WTC11 (cell line): ENCODE measurements around the gene CTNNA1. TPM values are rescaled to one million over a fixed set of nuclear protein-coding genes. Genes with fewer than 3 reads are reported as not detected.
A peak's percentile ranks its signal among the peaks of the same experiment; 100 is the strongest.

Source experiments
- ATAC-seq: fragments of 200-7000 bp; cut with Tn5 transposase; 2 replicates; pipeline ENCODE4 v1.10.0; 2021; ENCODE audit warnings: mild to moderate bottlenecking, moderate library complexity
- CTCF ChIA-PET: fragments of 300-600 bp; sonication (Branson Sonifier 250); formaldehyde crosslinking; loops from one replicate; lab custom pipeline; 2021; ENCODE audit warnings: antibody characterized with exemption; lab: Charles Lee
- POLR2A ChIA-PET: fragments of 350-600 bp; sonication (Branson Sonifier 250); formaldehyde crosslinking; loops from one replicate; lab custom pipeline; 2021; ENCODE audit warnings: antibody characterized with exemption; lab: Charles Lee
- DNase-seq: peaks from one replicate; pipeline ENCODE4 v3.0.0; 2021; ENCODE audit warnings: low spot score
- H3K27ac Mint-ChIP-seq: 2 replicates; pipeline ENCODE4 v1.8.0; 2021; ENCODE audit warnings: mixed read lengths
- H3K27me3 Mint-ChIP-seq: 2 replicates; pipeline ENCODE4 v1.8.0; 2021; ENCODE audit warnings: low read depth, mild to moderate bottlenecking, moderate library complexity, mixed read lengths
- H3K36me3 Mint-ChIP-seq: 2 replicates; pipeline ENCODE4 v1.8.0; 2021; ENCODE audit warnings: mixed read lengths
- H3K4me1 Mint-ChIP-seq: 2 replicates; pipeline ENCODE4 v1.8.0; 2022; ENCODE audit warnings: mixed read lengths
- H3K4me3 Mint-ChIP-seq: 2 replicates; pipeline ENCODE4 v1.8.0; 2021; ENCODE audit warnings: mild to moderate bottlenecking, moderate library complexity, mixed read lengths
- H3K9me3 Mint-ChIP-seq: 2 replicates; pipeline ENCODE4 v1.8.0; 2021; ENCODE audit warnings: mixed read lengths
- AFF4 ChIP-seq: sonication (generic); formaldehyde crosslinking; IDR thresholded peaks from 2 replicates; pipeline ENCODE4 v1.8.1; 2023; ENCODE audit warnings: mild to moderate bottlenecking, missing genetic modification reagents, borderline replicate concordance
- ATF2 ChIP-seq: sonication (generic); formaldehyde crosslinking; IDR thresholded peaks from 2 replicates; pipeline ENCODE4 v1.8.1; 2022; ENCODE audit warnings: low read depth, missing genetic modification reagents, borderline replicate concordance
- ATF6 ChIP-seq: sonication (generic); formaldehyde crosslinking; IDR thresholded peaks from 2 replicates; pipeline ENCODE4 v1.8.1; 2023; ENCODE audit warnings: mild to moderate bottlenecking, missing genetic modification reagents
- CDX4 ChIP-seq: fragments of 250-450 bp; sonication (Bioruptor Pico); IDR thresholded peaks from 2 replicates; pipeline ENCODE4 v1.9.0; 2021; ENCODE audit warnings: moderate library complexity, mild to moderate bottlenecking, inconsistent platforms, borderline replicate concordance
- CREM ChIP-seq: sonication (generic); formaldehyde crosslinking; IDR thresholded peaks from 2 replicates; pipeline ENCODE4 v1.8.1; 2022; ENCODE audit warnings: mild to moderate bottlenecking, missing genetic modification reagents, moderate library complexity
- CTCF ChIP-seq: fragments of 200-600 bp; IDR thresholded peaks from 2 replicates; pipeline ENCODE4 v1.8.0; 2022; ENCODE audit warnings: antibody characterized with exemption
- EMX1 ChIP-seq: fragments of 250-450 bp; sonication (Bioruptor Pico); IDR thresholded peaks from 2 replicates; pipeline ENCODE4 v1.8.0; 2021; ENCODE audit warnings: mild to moderate bottlenecking
- GTF2I ChIP-seq: fragments of 250-450 bp; sonication (Bioruptor Pico); conservative IDR thresholded peaks from 2 replicates; pipeline ENCODE4 v1.4.0; 2021; ENCODE audit warnings: mild to moderate bottlenecking
- IRF2 ChIP-seq: sonication (generic); formaldehyde crosslinking; IDR thresholded peaks from 2 replicates; pipeline ENCODE4 v1.8.0; 2022; ENCODE audit warnings: low read depth, missing genetic modification reagents, borderline replicate concordance
- KAT7 ChIP-seq: sonication (generic); formaldehyde crosslinking; IDR thresholded peaks from 2 replicates; pipeline ENCODE4 v1.8.1; 2023; ENCODE audit warnings: missing genetic modification reagents, mild to moderate bottlenecking, borderline replicate concordance
- MAX ChIP-seq: sonication (generic); formaldehyde crosslinking; IDR thresholded peaks from 2 replicates; pipeline ENCODE4 v1.8.0; 2022; ENCODE audit warnings: mild to moderate bottlenecking, missing genetic modification reagents
- MXD4 ChIP-seq: fragments of 250-450 bp; sonication (Bioruptor Pico); IDR thresholded peaks from 2 replicates; pipeline ENCODE4 v1.8.0; 2021; ENCODE audit warnings: mild to moderate bottlenecking, moderate library complexity, borderline replicate concordance
- MYBL2 ChIP-seq: sonication (generic); formaldehyde crosslinking; IDR thresholded peaks from 2 replicates; pipeline ENCODE4 v1.8.1; 2023; ENCODE audit warnings: mild to moderate bottlenecking, moderate library complexity, missing genetic modification reagents
- NFE2L1 ChIP-seq: sonication (generic); formaldehyde crosslinking; IDR thresholded peaks from 2 replicates; pipeline ENCODE4 v1.8.1; 2023; ENCODE audit warnings: missing genetic modification reagents
- OVOL2 ChIP-seq: fragments of 250-450 bp; sonication (Bioruptor Pico); IDR thresholded peaks from 2 replicates; pipeline ENCODE4 v1.9.0; 2021; ENCODE audit warnings: mild to moderate bottlenecking, borderline replicate concordance
- PRRX2 ChIP-seq: fragments of 250-450 bp; sonication (Bioruptor Pico); IDR thresholded peaks from 2 replicates; pipeline ENCODE4 v1.8.0; 2021; ENCODE audit warnings: mild to moderate bottlenecking
- SP1 ChIP-seq: sonication (generic); formaldehyde crosslinking; conservative IDR thresholded peaks from 2 replicates; pipeline ENCODE4 v1.8.1; 2022; ENCODE audit warnings: missing genetic modification reagents
- ZNF232 ChIP-seq: sonication (generic); formaldehyde crosslinking; IDR thresholded peaks from 2 replicates; pipeline ENCODE4 v1.8.0; 2022; ENCODE audit warnings: mild to moderate bottlenecking, missing genetic modification reagents
- ZNF263 ChIP-seq: sonication (generic); formaldehyde crosslinking; IDR thresholded peaks from 2 replicates; pipeline ENCODE4 v1.8.1; 2022; ENCODE audit warnings: low read depth, mild to moderate bottlenecking, moderate library complexity, missing genetic modification reagents
- ZNF512 ChIP-seq: sonication (generic); formaldehyde crosslinking; IDR thresholded peaks from 2 replicates; pipeline ENCODE4 v1.8.1; 2022; ENCODE audit warnings: missing genetic modification reagents, borderline replicate concordance
- total RNA-seq: library from RNA; stranded (reverse); gene quantifications from 3 replicates; pipeline ENCODE4 v1.2.3, GENCODE V29; 2021

Gene CTNNA1
- total RNA-seq, 1 experiment from 2014 or later, result 309 TPM

GRCh38 chr5:138947780-138948179 lies 194.6 kb downstream of the CTNNA1 start (continued):
- TF ChIP-seq AFF4 (no peak), CTCF (no peak), OVOL2 (CRISPR knock-in tag) (no peak), SP1 (CRISPR knock-in tag) (no peak), ZNF263 (CRISPR knock-in tag) (no peak), NFE2L1 (no peak), GTF2I (CRISPR knock-in tag) (no peak), ZNF232 (CRISPR knock-in tag) (no peak)
- TF ChIP-seq, all 79 proteins: peak for 0

- ATAC-seq, result no peak
- POLR2A ChIA-PET, result no interaction called here
- DNase-seq, result no peak
Measured at GRCh38 chr5:138948471-138949222, 195.4 kb downstream of the CTNNA1 start.

GRCh38 chr5:138949223-138949574 lies 196.0 kb downstream of the CTNNA1 start:
- H3K36me3 Mint-ChIP-seq, result no peaks in the 10 kb centered on the region
- TF ChIP-seq NFE2L1 (no peak), PRRX2 (CRISPR knock-in tag) (no peak), ATF6 (no peak), CREM (CRISPR knock-in tag) (no peak), MXD4 (CRISPR knock-in tag) (no peak), CDX4 (CRISPR knock-in tag) (no peak), IRF2 (no peak), MYBL2 (CRISPR knock-in tag) (no peak), EMX1 (CRISPR knock-in tag) (no peak), ZNF512 (CRISPR knock-in tag) (no peak), KAT7 (CRISPR knock-in tag) (no peak)

More at GRCh38 chr5:138948471-138949222, 195.4 kb downstream of the CTNNA1 start:
- H3K36me3 Mint-ChIP-seq, result no peaks in the 10 kb centered on the region
- peak overlapping the region; percentile 85; the same call in 1 of the 2 replicates for H3K27ac Mint-ChIP-seq
- no peaks in the 10 kb centered on the region for H3K9me3 Mint-ChIP-seq
- H3K4me3 Mint-ChIP-seq, result no peak overlapping the region
- TF ChIP-seq ATF2 (CRISPR knock-in tag), result no peak
- TF ChIP-seq MAX, result no peak
- TF ChIP-seq, all 79 proteins: peak for 0
- CTCF ChIA-PET, result interaction anchor here (0.8 to 1.1 kb wide), 3 partner anchors 14 to 314 kb away, joined by 3 to 4 read pairs (median 3); no protein-coding TSS in a partner anchor
- H3K4me1 Mint-ChIP-seq, result peaks cover 32% of the 10 kb centered on the region
- no peaks in the 10 kb centered on the region for H3K27me3 Mint-ChIP-seq

More at GRCh38 chr5:138949223-138949574, 196.0 kb downstream of the CTNNA1 start:
- Mint-ChIP-seq H3K27ac (no peak overlapping the region), H3K27me3 (no peaks in the 10 kb centered on the region), H3K9me3 (no peaks in the 10 kb centered on the region), H3K4me1 (peaks cover 30% of the 10 kb centered on the region), H3K4me3 (no peak overlapping the region)
- DNase-seq, result no peak
- ChIA-PET POLR2A (no interaction called here), CTCF (interaction anchor here (0.7 to 1.1 kb wide), 4 partner anchors 13 to 313 kb away, joined by 3 to 4 read pairs (median 3); no protein-coding TSS in a partner anchor)
- no peak for ATAC-seq
